HUES48 (cell line): ENCODE measurements around the gene CAV1.

Experiments used
- H3K27ac ChIP-seq: one replicate; pipeline ENCODE4 v1.7.0; 2013; ENCODE audit warnings: low read depth, low read length, inconsistent platforms
- H3K27me3 ChIP-seq: 2 replicates; pipeline ENCODE4 v1.6.1; 2013; ENCODE audit warnings: mild to moderate bottlenecking, low read length; ENCODE audit not compliant: control insufficient read depth, insufficient read depth
- H3K36me3 ChIP-seq: 2 replicates; pipeline ENCODE4 v1.6.1; 2013; ENCODE audit warnings: low read length; ENCODE audit not compliant: control insufficient read depth, insufficient read depth
- H3K4me1 ChIP-seq: 2 replicates; pipeline ENCODE4 v1.6.1; 2013; ENCODE audit warnings: mild to moderate bottlenecking, low read length; ENCODE audit not compliant: control insufficient read depth, insufficient read depth
- H3K4me3 ChIP-seq: 2 replicates; pipeline ENCODE4 v1.5.1; 2013; ENCODE audit warnings: mild to moderate bottlenecking, low read depth, low read length
- H3K9ac ChIP-seq: 2 replicates; pipeline ENCODE4 v1.6.1; 2013; ENCODE audit warnings: mild to moderate bottlenecking, low read depth, low read length, moderate library complexity
- H3K9me3 ChIP-seq: 2 replicates; pipeline ENCODE4 v1.6.1; 2013; ENCODE audit warnings: low read length; ENCODE audit not compliant: control insufficient read depth, insufficient read depth

Gene CAV1

GRCh38 chr7:116522247-116522646 is 2.6 kb upstream of the CAV1 start:
- Histone ChIP-seq H3K36me3 (no peaks in the 10 kb centered on the region), H3K27me3 (peaks cover 19% of the 10 kb centered on the region), H3K4me3 (peak overlapping the region; percentile 5; the same call in 1 of the 2 replicates), H3K9me3 (no peaks in the 10 kb centered on the region), H3K4me1 (peaks cover 39% of the 10 kb centered on the region), H3K9ac (peak overlapping the region; percentile 10; the same call in 1 of the 2 replicates), H3K27ac (peak overlapping the region; percentile 94)

- H3K27me3 ChIP-seq, result peaks cover 24% of the 10 kb centered on the region
- H3K4me3 ChIP-seq, result peak overlapping the region; percentile 80
- H3K27ac ChIP-seq, result peak overlapping the region; percentile 88
- no peaks in the 10 kb centered on the region for H3K9me3 ChIP-seq
- H3K4me1 ChIP-seq, result peaks cover 51% of the 10 kb centered on the region
- H3K36me3 ChIP-seq, result no peaks in the 10 kb centered on the region
- H3K9ac ChIP-seq, result peak overlapping the region; percentile 51
Observed at GRCh38 chr7:116524221-116524608, 621 bp upstream of the CAV1 start.

DNA sequence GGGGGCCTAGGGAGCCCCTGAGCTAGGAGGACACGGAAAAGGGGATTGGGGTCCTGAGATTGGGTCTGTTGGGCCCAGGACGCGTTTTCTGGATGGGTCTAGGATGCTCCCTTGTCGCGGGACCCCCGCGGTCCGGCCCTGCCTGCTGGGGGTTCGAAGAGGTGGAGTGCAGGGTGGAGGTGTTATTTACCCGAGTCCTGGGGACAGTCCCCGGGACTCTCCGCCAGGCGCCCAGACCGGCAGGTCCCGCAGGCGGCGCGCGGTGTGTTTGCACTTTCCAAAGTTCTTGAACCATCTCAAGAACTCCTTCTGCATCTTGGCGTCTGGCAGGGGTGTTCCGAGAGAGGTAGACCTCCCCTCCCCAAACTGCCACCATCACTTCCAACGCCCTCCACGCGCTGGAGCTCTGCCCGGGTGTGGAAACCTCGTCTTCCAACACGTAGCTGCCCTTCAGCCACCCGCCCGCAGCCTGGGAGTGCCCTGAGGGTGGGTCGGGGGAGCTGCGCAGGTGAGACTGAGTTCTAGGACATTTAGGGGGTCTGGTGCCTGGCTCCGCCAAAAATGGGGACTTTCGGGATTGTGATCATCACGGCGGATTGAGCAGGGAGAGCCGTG is 569 bp downstream of the CAV1 start:
- Histone ChIP-seq H3K27ac (peak overlapping the region; percentile 88), H3K9ac (peak overlapping the region; percentile 61), H3K4me3 (peak overlapping the region; percentile 80), H3K27me3 (peaks cover 24% of the 10 kb centered on the region), H3K9me3 (no peaks in the 10 kb centered on the region), H3K36me3 (0 out of 2 replicates have a peak, but pooled peaks cover 3% of the 10 kb centered on the region), H3K4me1 (peaks cover 51% of the 10 kb centered on the region)

- H3K36me3 ChIP-seq, result 0 out of 2 replicates have a peak, but pooled peaks cover 3% of the 10 kb centered on the region
- H3K9ac ChIP-seq, result peak overlapping the region; percentile 61
- H3K27me3 ChIP-seq, result peaks cover 24% of the 10 kb centered on the region
- peak overlapping the region; percentile 80 for H3K4me3 ChIP-seq
- peak overlapping the region; percentile 88 for H3K27ac ChIP-seq
- H3K4me1 ChIP-seq, result peaks cover 48% of the 10 kb centered on the region
- no peaks in the 10 kb centered on the region for H3K9me3 ChIP-seq
Observed at GRCh38 chr7:116525913-116526861, 1.4 kb downstream of the CAV1 start.

GRCh38 chr7:116526897-116527296 is 2.1 kb downstream of the CAV1 start:
- H3K9ac ChIP-seq, result no peak overlapping the region; the same call in 1 of the 2 replicates
- peaks cover 24% of the 10 kb centered on the region for H3K27me3 ChIP-seq
- H3K4me3 ChIP-seq, result peak overlapping the region; percentile 80
- no peaks in the 10 kb centered on the region for H3K9me3 ChIP-seq
- peaks cover 40% of the 10 kb centered on the region for H3K4me1 ChIP-seq
- H3K36me3 ChIP-seq, result 0 out of 2 replicates have a peak, but pooled peaks cover 3% of the 10 kb centered on the region
- no peak overlapping the region for H3K27ac ChIP-seq

- Histone ChIP-seq H3K4me1 (peaks cover 34% of the 10 kb centered on the region), H3K9ac (no peak overlapping the region), H3K9me3 (no peaks in the 10 kb centered on the region), H3K36me3 (0 out of 2 replicates have a peak, but pooled peaks cover 3% of the 10 kb centered on the region), H3K27me3 (peaks cover 24% of the 10 kb centered on the region), H3K4me3 (peak overlapping the region; percentile 80), H3K27ac (peak overlapping the region; percentile 45)
Observed at GRCh38 chr7:116527521-116527920, 2.7 kb downstream of the CAV1 start.

GRCh38 chr7:116528008-116528789 is 3.4 kb downstream of the CAV1 start:
- H3K4me3 ChIP-seq, result peak overlapping the region; percentile 80; the same call in 1 of the 2 replicates
- H3K27ac ChIP-seq, result peak overlapping the region; percentile 45
- H3K4me1 ChIP-seq, result peaks cover 29% of the 10 kb centered on the region
- H3K27me3 ChIP-seq, result peaks cover 24% of the 10 kb centered on the region
- H3K9me3 ChIP-seq, result no peaks in the 10 kb centered on the region
- H3K36me3 ChIP-seq, result 0 out of 2 replicates have a peak, but pooled peaks cover 3% of the 10 kb centered on the region
- no peak overlapping the region for H3K9ac ChIP-seq

DNA sequence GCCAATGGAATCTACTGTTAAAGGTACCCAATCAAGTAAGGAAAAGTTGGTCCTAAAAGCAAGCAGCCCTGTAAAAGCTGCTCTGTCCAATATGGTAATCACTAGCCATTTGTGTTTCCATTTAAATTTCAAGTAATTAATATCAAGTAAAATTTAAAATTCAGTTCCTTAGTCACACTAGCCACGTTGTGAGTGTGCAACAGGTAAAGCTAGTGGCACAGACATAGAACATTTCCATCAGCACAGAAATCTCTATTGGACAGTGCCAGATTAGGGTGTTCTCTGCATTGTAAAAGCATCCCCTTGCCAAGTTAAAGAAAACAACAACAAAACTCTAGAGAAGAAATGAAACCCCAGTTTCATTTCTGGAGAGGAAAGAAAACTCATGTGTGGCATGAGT is 4.4 kb downstream of the CAV1 start:
- H3K4me3 ChIP-seq, result no peak overlapping the region
- peaks cover 18% of the 10 kb centered on the region for H3K4me1 ChIP-seq
- peaks cover 20% of the 10 kb centered on the region for H3K27me3 ChIP-seq
- H3K9me3 ChIP-seq, result no peaks in the 10 kb centered on the region
- H3K9ac ChIP-seq, result no peak overlapping the region
- H3K36me3 ChIP-seq, result 0 out of 2 replicates have a peak, but pooled peaks cover 3% of the 10 kb centered on the region
- no peak overlapping the region for H3K27ac ChIP-seq

DNA sequence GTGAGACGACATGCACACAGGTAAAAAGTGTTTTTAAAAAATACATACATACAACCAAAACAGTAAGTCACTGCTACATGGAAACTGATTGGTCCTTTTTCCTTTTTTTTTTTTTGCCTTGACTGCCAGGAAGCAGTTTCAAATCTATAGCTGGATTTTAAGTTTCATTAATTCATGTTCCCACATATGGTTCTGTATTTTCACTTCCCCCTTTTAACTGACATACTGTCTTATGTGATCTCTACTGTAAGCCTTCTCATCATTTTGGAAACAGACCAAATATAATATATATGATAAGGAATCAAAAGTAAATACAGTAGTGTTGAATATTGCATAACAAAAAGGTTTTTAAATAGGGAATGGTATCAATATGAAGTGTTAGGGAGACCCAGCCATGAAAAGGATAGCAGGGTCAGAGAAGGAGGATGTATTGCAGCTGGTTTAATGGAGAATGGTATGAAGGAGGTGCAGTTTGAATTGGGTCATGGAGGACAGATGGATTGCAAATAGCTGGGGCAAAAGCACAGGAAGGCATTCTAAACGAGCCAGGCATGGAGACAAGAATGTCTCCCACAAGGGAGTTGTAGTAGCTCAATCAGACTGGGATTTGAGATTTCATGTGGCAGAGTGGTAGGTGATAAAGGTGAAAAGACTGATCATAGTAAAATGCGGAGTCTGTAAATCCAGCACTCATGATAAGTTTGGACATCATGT is 5.4 kb downstream of the CAV1 start:
- Histone ChIP-seq H3K4me3 (no peak overlapping the region), H3K4me1 (peaks cover 18% of the 10 kb centered on the region)

GRCh38 chr7:116532102-116532688 is 7.4 kb downstream of the CAV1 start:
- Histone ChIP-seq H3K27me3 (peaks cover 6% of the 10 kb centered on the region), H3K9ac (no peak overlapping the region), H3K4me3 (no peak overlapping the region), H3K36me3 (peaks cover 9% of the 10 kb centered on the region; the same call in 1 of the 2 replicates), H3K9me3 (no peaks in the 10 kb centered on the region), H3K4me1 (peaks cover 13% of the 10 kb centered on the region), H3K27ac (no peak overlapping the region)

More for the DNA sequence above, 5.4 kb downstream of the CAV1 start:
- Histone ChIP-seq H3K9me3 (no peaks in the 10 kb centered on the region), H3K27ac (no peak overlapping the region), H3K27me3 (peaks cover 18% of the 10 kb centered on the region), H3K9ac (no peak overlapping the region), H3K36me3 (peaks cover 4% of the 10 kb centered on the region; the same call in 1 of the 2 replicates)
